Lower lobe of right lung (tissue), 2 donors: Measurements from ENCODE around the gene FAR2. TPM values are rescaled to one million over a fixed set of nuclear protein-coding genes. Genes with fewer than 3 reads are reported as not detected.

ENCODE experiments used
- ATAC-seq, 2 donors: fragments of 200-7000 bp; cut with Tn5 transposase; one replicate each; pipeline ENCODE4 v1.9.1; 2020 to 2022; ENCODE audit warnings: mild to moderate bottlenecking in 2 of 2, moderate library complexity in 2 of 2
- DNase-seq: peaks from one replicate; pipeline ENCODE4 v3.0.0-alpha.2; 2020
- H3K27ac ChIP-seq: fragments of 200-600 bp; one replicate; pipeline ENCODE4 v1.8.0; 2022
- H3K27me3 ChIP-seq: fragments of 200-600 bp; one replicate; pipeline ENCODE4 v1.8.0; 2022; ENCODE audit warnings: low read depth
- H3K36me3 ChIP-seq: fragments of 200-600 bp; one replicate; pipeline ENCODE4 v1.8.0; 2022; ENCODE audit warnings: mild to moderate bottlenecking
- H3K4me1 ChIP-seq: fragments of 200-600 bp; one replicate; pipeline ENCODE4 v1.8.0; 2022
- H3K4me3 ChIP-seq: fragments of 200-600 bp; one replicate; pipeline ENCODE4 v1.8.0; 2022; ENCODE audit warnings: mild to moderate bottlenecking
- H3K9me3 ChIP-seq: fragments of 200-600 bp; one replicate; pipeline ENCODE4 v1.8.0; 2022
- intact Hi-C: fragments of 100-400 bp; cut with DNase I; formaldehyde crosslinking; loops from one replicate; pipeline ENCODE4 v1.11.0; 2022
- total RNA-seq: library from RNA; stranded (reverse); fragmentation: NEBNext Ultra II Directional; extraction: Animal tissue kit (Norgen Biotek cat#: 25700); gene quantifications from one replicate; pipeline ENCODE4 v1.2.1, GENCODE V29; 2021
- TF ChIP-seq, protein P1 (sequence below): fragments of 200-600 bp; IDR thresholded peaks from one replicate; pipeline ENCODE4 v1.8.0; 2022; ENCODE audit warnings: antibody characterized with exemption, mild to moderate bottlenecking
- donor health status: DM: no; HTN: yes; CAD: no; lungs with severe emphysema.

The FAR2 gene
- total RNA-seq, 1 donor from 2014 or later, result 23.7 TPM

GRCh38 chr12:29277231-29277630 lies 128.2 kb downstream of the FAR2 start:
- Histone ChIP-seq H3K27me3 (no peaks in the 10 kb centered on the region), H3K4me1 (no peaks in the 10 kb centered on the region), H3K9me3 (no peaks in the 10 kb centered on the region), H3K27ac (no peak overlapping the region), H3K4me3 (no peak overlapping the region), H3K36me3 (no peaks in the 10 kb centered on the region)
- intact Hi-C loops, result no loop called here
- TF ChIP-seq, protein P1, sequence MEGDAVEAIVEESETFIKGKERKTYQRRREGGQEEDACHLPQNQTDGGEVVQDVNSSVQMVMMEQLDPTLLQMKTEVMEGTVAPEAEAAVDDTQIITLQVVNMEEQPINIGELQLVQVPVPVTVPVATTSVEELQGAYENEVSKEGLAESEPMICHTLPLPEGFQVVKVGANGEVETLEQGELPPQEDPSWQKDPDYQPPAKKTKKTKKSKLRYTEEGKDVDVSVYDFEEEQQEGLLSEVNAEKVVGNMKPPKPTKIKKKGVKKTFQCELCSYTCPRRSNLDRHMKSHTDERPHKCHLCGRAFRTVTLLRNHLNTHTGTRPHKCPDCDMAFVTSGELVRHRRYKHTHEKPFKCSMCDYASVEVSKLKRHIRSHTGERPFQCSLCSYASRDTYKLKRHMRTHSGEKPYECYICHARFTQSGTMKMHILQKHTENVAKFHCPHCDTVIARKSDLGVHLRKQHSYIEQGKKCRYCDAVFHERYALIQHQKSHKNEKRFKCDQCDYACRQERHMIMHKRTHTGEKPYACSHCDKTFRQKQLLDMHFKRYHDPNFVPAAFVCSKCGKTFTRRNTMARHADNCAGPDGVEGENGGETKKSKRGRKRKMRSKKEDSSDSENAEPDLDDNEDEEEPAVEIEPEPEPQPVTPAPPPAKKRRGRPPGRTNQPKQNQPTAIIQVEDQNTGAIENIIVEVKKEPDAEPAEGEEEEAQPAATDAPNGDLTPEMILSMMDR, result no peak
- no peak for ATAC-seq
- no peak for DNase-seq

DNA sequence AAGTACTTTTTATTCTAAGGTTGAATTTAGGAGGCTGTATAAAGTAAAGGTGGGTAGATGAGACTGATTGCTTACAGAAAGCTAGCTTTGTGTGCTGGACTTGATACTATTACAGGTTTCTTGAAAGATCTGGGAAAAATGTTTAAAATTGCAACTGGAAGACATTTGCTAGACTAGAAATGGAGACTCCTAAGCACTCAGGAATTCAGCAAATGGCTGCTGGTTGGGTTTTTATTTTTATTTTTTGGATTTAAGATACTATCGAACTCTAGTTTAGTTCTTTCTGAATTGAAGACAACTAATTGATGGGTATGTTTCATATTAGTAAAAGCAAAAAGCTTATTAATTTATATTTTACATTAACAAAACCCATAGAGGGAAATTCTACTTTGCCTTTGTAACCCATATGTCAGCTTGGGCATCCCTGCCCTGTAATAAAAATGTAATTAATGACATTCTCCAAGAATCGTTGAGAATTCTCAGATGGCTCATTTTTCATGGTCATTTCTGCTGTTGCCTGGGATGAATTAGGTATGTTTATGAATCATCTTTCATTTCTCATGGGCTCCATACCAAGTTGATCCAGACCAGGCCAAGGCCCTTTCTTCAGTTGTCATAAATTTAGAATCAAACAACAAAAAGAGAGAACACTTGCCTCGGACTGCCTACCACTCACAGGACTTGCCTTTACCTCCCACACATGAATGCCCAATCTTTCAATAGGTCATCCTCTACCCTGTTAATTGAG lies 129.8 kb downstream of the FAR2 start:
- TF ChIP-seq, protein P1, result no peak
- no peak overlapping the region for H3K27ac ChIP-seq
- no peaks in the 10 kb centered on the region for H3K4me1 ChIP-seq
- intact Hi-C loops, result no loop called here
- no peaks in the 10 kb centered on the region for H3K9me3 ChIP-seq
- no peak for DNase-seq
- no peak overlapping the region for H3K4me3 ChIP-seq
- H3K27me3 ChIP-seq, result no peaks in the 10 kb centered on the region
- ATAC-seq, result no peak
- H3K36me3 ChIP-seq, result no peaks in the 10 kb centered on the region

GRCh38 chr12:29281371-29282005 lies 132.4 kb downstream of the FAR2 start:
- no peak for DNase-seq
- Histone ChIP-seq H3K36me3 (no peaks in the 10 kb centered on the region), H3K9me3 (no peaks in the 10 kb centered on the region), H3K4me3 (no peak overlapping the region), H3K27ac (no peak overlapping the region), H3K27me3 (no peaks in the 10 kb centered on the region), H3K4me1 (no peaks in the 10 kb centered on the region)
- no peak for ATAC-seq
- intact Hi-C loops, result no loop called here
- TF ChIP-seq, protein P1, result no peak

GRCh38 chr12:29282031-29282816 lies 133.1 kb downstream of the FAR2 start:
- intact Hi-C loops, result no loop called here
- H3K27ac ChIP-seq, result no peak overlapping the region
- H3K4me3 ChIP-seq, result no peak overlapping the region
- TF ChIP-seq, protein P1, result no peak
- no peaks in the 10 kb centered on the region for H3K4me1 ChIP-seq
- no peaks in the 10 kb centered on the region for H3K9me3 ChIP-seq
- H3K27me3 ChIP-seq, result no peaks in the 10 kb centered on the region
- DNase-seq (no peak), ATAC-seq (no peak)
- H3K36me3 ChIP-seq, result no peaks in the 10 kb centered on the region

DNA sequence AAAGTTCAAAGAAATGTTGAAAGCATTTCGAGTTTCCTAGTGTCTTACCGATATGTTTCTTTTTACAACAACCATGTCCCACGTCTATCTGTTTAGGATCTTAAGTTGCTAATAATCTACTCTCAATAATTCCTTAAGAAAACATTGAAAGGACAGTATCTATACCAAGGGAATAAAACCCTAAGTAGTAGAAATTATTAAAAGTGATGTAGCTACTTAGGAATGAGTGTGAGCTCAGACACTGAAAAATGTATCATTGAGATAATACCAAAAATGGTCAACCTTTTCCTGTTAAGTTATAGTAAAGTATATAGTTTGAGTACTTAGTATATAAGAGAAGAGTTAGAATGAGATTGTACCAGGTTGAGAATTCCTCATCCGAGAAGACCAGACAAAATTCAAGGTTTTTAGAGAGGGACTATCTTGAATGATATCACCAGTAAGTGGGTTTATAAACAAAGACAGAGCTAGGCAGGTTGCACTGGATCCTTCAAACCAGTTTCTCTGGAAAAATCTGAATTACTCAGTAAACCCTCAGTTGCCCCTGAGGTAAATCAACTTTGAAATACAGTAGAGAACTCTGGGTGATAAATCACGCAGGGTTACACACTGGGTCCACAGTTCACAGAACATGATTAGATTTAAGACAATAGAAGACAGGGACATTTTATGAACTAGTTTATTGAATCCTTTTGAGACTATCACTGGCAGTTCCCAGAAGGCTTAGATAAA lies 135.1 kb downstream of the FAR2 start:
- ATAC-seq, result no peak
- Histone ChIP-seq H3K9me3 (no peaks in the 10 kb centered on the region), H3K4me3 (no peak overlapping the region), H3K4me1 (no peaks in the 10 kb centered on the region), H3K36me3 (no peaks in the 10 kb centered on the region), H3K27ac (no peak overlapping the region), H3K27me3 (no peaks in the 10 kb centered on the region)
- TF ChIP-seq, protein P1, result no peak
- intact Hi-C loops, result no loop called here
- no peak for DNase-seq
